Dendritic cell treated with granulocyte-macrophage colony-stimulating factor and Interleukin-4, amounts not matched to agents 40 ng/mL and 50 ng/mL, for 4 days (primary cell): Measurements from ENCODE around the gene ANKRD22.
"Not testable (repeated sequence)": the region's sequence is repeated elsewhere in the genome, so short reads cannot be mapped to it uniquely, and the experiment has no call there.

ENCODE experiments used
- H3K27ac Mint-ChIP-seq: one replicate; pipeline ENCODE4 v1.8.0; 2022; ENCODE audit warnings: mild to moderate bottlenecking, mixed read lengths
- H3K27me3 Mint-ChIP-seq: one replicate; pipeline ENCODE4 v1.8.0; 2022; ENCODE audit warnings: mild to moderate bottlenecking, mixed read lengths
- H3K36me3 Mint-ChIP-seq: one replicate; pipeline ENCODE4 v1.8.0; 2022; ENCODE audit warnings: low read depth, mixed read lengths
- H3K4me1 Mint-ChIP-seq: one replicate; pipeline ENCODE4 v1.8.0; 2022; ENCODE audit warnings: low read depth, mixed read lengths
- H3K4me3 Mint-ChIP-seq: one replicate; pipeline ENCODE4 v1.8.0; 2022; ENCODE audit warnings: mild to moderate bottlenecking, moderate library complexity, mixed read lengths
- H3K9me3 Mint-ChIP-seq: one replicate; pipeline ENCODE4 v1.8.0; 2022; ENCODE audit warnings: mixed read lengths
- intact Hi-C: fragments of 100-400 bp; cut with micrococcal nuclease; formaldehyde crosslinking; loops from one replicate; pipeline ENCODE4 v1.15.0; 2022

ANKRD22 gene

GRCh38 chr10:88882646-88883447, 31.2 kb upstream of the ANKRD22 start:
- intact Hi-C loops, result loop anchor here (5.0 kb wide), 1 partner anchor 41 kb away; no protein-coding TSS in a partner anchor
- H3K4me1 Mint-ChIP-seq, result peaks cover 30% of the 10 kb centered on the region
- H3K9me3 Mint-ChIP-seq, H3K27ac Mint-ChIP-seq, H3K27me3 Mint-ChIP-seq, H3K4me3 Mint-ChIP-seq: not testable (repeated sequence)
- H3K36me3 Mint-ChIP-seq, result peaks cover 20% of the 10 kb centered on the region

DNA sequence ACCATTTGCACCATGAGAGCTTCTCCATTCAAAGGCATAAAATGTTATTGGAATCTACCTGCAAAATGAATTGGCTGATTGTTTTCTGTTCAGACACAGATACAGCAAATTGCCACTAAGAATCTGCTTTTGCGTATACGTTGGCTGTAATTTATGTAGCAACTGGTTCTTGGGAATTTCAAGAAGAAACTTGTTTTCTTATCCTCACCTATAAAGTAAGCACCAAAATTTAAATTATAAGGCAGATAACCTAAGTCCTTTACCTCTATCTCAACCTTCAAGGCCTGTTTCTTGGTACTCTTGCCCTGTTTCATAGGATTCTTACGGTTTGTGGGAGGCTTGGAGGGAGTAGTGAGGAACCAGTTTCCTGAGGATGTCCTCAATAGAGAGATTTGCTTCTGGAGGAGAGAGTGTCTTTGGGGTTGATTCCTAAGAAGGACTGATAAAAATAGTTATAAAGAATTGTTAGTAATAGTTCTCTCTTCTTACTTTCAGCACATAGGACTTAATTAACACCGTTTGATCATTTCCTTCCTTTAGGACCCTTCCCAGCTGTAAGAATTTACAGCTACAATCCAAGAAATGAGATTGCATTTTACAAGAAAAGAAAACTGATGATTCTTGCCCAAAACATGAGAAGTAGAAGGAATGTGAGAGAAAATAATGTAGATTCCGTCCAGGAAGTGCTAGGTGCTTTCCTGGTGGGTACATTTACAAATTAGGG, 30.4 kb upstream of the ANKRD22 start:
- no peak overlapping the region for H3K4me3 Mint-ChIP-seq
- intact Hi-C loops, result loop anchor here (5.0 kb wide), 1 partner anchor 40 kb away; no protein-coding TSS in a partner anchor
- H3K4me1 Mint-ChIP-seq, result peaks cover 29% of the 10 kb centered on the region
- H3K27me3 Mint-ChIP-seq, result no peaks in the 10 kb centered on the region
- H3K9me3 Mint-ChIP-seq, result no peaks in the 10 kb centered on the region
- H3K27ac Mint-ChIP-seq, result no peak overlapping the region
- H3K36me3 Mint-ChIP-seq, result peaks cover 20% of the 10 kb centered on the region

GRCh38 chr10:88881320-88881719, 29.7 kb upstream of the ANKRD22 start:
- peak overlapping the region; percentile 93 for H3K27ac Mint-ChIP-seq
- H3K4me1 Mint-ChIP-seq, result peaks cover 29% of the 10 kb centered on the region
- H3K27me3 Mint-ChIP-seq, result no peaks in the 10 kb centered on the region
- intact Hi-C loops, result loop anchor here (5.0 kb wide), 1 partner anchor 39 kb away; no protein-coding TSS in a partner anchor
- H3K9me3 Mint-ChIP-seq, result no peaks in the 10 kb centered on the region
- peak overlapping the region; percentile 97 for H3K4me3 Mint-ChIP-seq
- peaks cover 20% of the 10 kb centered on the region for H3K36me3 Mint-ChIP-seq

DNA sequence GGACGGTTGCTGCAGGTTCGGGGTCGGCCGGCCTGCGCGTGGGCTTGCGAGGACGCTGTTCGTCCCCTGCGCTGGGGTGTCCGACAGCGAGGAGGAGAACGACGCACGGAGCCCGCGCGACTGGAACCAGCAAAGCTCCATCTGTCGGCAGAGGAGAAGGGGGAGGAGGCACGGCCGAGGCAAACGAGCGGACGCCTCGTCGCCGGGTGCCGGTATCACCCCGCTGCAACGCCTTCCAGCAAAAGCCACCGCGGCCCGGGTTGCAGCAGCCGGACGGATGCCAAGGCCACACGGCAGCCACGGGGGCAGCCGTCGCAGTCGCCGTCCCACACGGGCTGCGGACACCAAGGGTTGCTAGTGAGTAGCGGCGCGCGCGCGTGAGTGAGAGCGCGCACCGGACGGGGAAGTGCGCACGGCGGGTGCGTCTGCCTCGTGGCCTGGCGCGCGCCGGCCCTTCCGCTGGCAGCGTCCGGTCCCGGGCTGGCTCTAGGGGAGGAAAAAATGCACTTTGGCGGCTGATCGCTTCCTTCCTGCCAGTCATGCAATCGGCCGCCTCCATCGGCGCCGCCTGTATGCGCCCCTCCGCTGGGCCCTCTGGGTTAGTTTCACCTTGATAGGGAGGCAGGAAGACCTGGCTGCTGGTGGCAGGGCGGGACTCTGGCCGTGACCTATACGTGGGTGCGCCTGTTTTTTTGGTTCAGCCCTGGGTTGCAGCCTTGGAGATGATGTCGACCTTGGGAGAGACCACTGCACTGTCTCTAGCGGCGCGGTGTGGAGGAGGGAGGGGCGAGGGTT, 28.8 kb upstream of the ANKRD22 start:
- H3K4me1 Mint-ChIP-seq, result peaks cover 29% of the 10 kb centered on the region
- H3K27ac Mint-ChIP-seq, result peak overlapping the region; percentile 93
- intact Hi-C loops, result loop anchor here (1.0 to 5.0 kb wide), 3 partner anchors 21 to 52 kb away; no protein-coding TSS in a partner anchor
- H3K27me3 Mint-ChIP-seq, result no peaks in the 10 kb centered on the region
- H3K36me3 Mint-ChIP-seq, result peaks cover 20% of the 10 kb centered on the region
- H3K9me3 Mint-ChIP-seq, result no peaks in the 10 kb centered on the region
- peak overlapping the region; percentile 97 for H3K4me3 Mint-ChIP-seq

DNA sequence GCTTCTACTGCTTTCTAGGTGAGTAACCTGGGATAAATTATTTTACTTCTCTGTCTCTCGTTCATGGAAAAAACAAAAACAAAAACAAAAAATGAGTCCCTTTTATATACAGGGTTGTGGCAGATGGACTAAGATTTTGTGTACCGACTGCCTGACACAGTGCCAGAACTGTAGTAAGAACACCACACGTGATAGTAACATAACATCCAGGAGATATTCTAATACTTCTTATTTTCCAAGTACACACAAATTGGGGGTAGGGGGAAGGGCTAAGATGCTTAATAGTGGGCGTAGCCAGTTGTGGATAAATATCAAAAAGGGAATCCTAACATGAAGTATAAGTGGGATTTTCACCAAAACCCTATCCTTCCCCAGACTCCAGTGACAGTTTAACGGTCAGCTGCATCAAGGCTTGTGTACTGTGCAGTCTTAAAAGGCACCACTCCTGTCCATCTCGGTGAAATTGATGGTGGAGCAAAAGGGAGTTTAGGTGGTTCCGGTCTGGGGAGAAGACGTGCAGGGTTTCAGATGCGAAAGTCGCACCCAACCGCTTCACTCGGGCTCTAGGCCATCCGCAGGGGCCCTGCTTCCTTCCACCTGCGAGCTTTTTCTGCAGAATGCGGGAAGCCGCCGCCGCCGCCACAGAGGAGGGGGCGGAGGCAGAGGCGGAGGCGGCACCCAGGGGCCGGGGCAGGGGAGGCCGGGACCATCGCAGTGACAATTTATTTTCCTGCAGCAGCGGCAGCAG, 28.1 kb upstream of the ANKRD22 start, which contains the start of gene STAMBPL1:
STAMBPL1 (plus strand) TSS at position 712 of the 748 bp plus-strand sequence. CDS start 21,464 bp downstream, outside the sequence.
- peak within 1 kb of the TSS; percentile 93 for H3K27ac Mint-ChIP-seq
- intact Hi-C loops, result loop anchor here (1.0 to 5.0 kb wide), 3 partner anchors 22 to 53 kb away; no protein-coding TSS in a partner anchor
- peak within 1 kb of the TSS; percentile 97 for H3K4me3 Mint-ChIP-seq
- peaks cover 29% of the 10 kb centered on the region for H3K4me1 Mint-ChIP-seq
- H3K27me3 Mint-ChIP-seq, result no peaks in the 10 kb centered on the region
- peaks cover 20% of the 10 kb centered on the region for H3K36me3 Mint-ChIP-seq
- no peaks in the 10 kb centered on the region for H3K9me3 Mint-ChIP-seq

DNA sequence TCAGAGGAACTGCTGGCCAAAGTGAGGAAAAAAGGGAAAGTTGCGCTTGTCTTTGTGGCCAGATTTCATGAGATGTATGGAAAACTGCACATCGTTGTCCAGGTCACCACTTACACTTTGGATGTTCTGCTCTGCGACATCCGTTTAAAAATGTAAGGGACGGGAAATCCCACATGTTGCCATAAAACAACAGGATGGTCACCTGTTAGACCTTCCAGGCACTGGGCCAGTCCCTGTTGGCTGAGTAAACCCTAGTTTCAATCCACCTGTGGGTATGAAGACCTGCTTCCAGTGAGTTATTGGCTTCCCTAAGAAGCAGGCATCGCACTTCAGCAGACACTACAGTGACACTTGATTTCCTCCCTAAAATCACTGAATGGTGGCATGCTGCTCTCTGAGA, 25.7 kb upstream of the ANKRD22 start:
- Mint-ChIP-seq H3K4me1 (peaks cover 19% of the 10 kb centered on the region), H3K4me3 (no peak overlapping the region), H3K9me3 (no peaks in the 10 kb centered on the region), H3K27ac (no peak overlapping the region), H3K36me3 (peaks cover 14% of the 10 kb centered on the region), H3K27me3 (no peaks in the 10 kb centered on the region)
- intact Hi-C loops, result no loop called here

- Mint-ChIP-seq H3K4me1 (peaks cover 15% of the 10 kb centered on the region), H3K27me3 (no peaks in the 10 kb centered on the region), H3K27ac (no peak overlapping the region), H3K4me3 (no peak overlapping the region), H3K36me3 (peaks cover 5% of the 10 kb centered on the region), H3K9me3 (no peaks in the 10 kb centered on the region)
- intact Hi-C loops, result no loop called here
Measured at GRCh38 chr10:88875081-88875480, 23.4 kb upstream of the ANKRD22 start.

DNA sequence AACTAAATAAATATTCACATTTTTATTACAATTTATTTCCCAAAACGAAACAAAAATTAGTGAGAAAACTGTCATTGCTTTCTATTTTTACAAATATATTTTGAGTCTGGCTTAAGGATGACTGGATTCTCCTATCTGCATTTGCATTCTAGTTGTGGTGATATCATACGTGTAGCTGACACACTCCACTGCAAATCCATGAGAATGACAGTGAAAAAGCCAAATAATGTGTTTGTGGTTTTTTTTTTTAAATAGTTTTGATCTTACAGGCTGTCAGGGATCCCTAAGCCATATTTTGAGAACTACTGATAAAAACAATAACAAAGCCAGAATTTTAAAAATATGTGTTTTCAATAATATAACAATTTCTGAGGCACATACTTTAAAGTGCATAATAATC, 22.6 kb upstream of the ANKRD22 start:
- Mint-ChIP-seq H3K27ac (no peak overlapping the region), H3K9me3 (no peaks in the 10 kb centered on the region), H3K4me1 (peaks cover 8% of the 10 kb centered on the region), H3K36me3 (no peaks in the 10 kb centered on the region), H3K27me3 (no peaks in the 10 kb centered on the region), H3K4me3 (no peak overlapping the region)
- intact Hi-C loops, result no loop called here

DNA sequence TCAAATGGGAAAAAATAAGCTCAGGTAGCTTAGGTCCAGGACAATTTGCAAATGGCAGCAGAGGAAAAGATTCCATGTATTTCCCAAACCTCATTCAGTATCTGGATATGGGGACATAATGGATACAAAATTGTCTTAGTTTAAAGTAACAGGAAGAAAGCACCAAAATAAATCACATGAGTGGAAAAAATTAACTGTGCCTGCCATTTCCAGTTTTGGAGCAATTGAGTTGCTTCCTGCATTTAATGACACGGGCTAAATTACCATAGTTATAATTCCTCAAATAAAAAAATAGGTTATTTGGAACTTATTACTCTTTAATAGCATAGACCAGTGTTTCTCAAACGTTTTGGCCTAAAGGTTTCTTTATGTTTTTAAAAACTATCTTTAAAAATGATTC, 22.1 kb upstream of the ANKRD22 start:
- no peak overlapping the region for H3K27ac Mint-ChIP-seq
- H3K4me3 Mint-ChIP-seq, result no peak overlapping the region
- H3K9me3 Mint-ChIP-seq, result no peaks in the 10 kb centered on the region
- peaks cover 7% of the 10 kb centered on the region for H3K4me1 Mint-ChIP-seq
- H3K27me3 Mint-ChIP-seq, result no peaks in the 10 kb centered on the region
- H3K36me3 Mint-ChIP-seq, result no peaks in the 10 kb centered on the region
- intact Hi-C loops, result no loop called here

DNA sequence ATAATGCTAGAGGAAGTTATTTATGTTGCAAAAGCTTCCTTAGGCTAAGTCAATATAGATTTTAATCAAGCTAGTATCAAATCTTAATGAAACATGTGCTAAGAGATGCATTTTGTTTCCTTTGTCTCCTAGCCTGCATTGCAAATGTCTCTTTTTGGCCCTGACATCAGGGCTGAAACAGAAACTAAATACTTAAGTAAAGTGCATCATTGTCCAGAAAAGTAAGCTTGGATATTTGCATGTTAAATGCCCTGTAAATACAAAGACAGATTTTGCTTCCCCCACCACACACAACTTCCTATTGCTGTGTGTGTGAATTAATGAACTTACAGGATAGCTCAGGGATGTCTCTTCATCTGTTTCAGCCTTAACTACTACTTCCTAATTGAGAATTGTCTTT, 18.4 kb upstream of the ANKRD22 start:
- Mint-ChIP-seq H3K4me3 (no peak overlapping the region), H3K27ac (no peak overlapping the region)
- intact Hi-C loops, result no loop called here

DNA sequence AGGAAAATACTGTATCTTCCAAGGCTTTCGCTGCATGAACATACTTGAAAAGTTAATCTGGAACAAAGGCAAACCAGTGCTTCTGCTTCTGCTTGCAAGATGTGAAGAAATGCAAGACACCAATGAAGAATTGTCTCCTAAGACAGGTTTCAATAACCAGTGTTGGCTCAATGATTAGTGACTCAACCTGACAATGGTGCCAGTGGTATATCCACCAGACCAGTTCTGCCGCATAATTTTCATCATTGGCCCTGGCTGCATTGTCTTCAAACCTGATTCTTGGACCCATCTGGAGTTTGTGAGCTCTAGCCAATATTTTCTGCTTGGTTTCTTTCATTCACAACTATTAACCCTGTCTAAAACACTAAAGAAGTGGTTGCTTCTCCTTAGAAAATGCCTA, 14.8 kb upstream of the ANKRD22 start:
- intact Hi-C loops, result no loop called here
- Mint-ChIP-seq H3K4me3 (no peak overlapping the region), H3K27ac (no peak overlapping the region), H3K9me3 (no peaks in the 10 kb centered on the region), H3K4me1 (peaks cover 19% of the 10 kb centered on the region), H3K36me3 (no peaks in the 10 kb centered on the region), H3K27me3 (no peaks in the 10 kb centered on the region)

More for the DNA sequence above, 18.4 kb upstream of the ANKRD22 start:
- Mint-ChIP-seq H3K4me1 (peaks cover 4% of the 10 kb centered on the region), H3K9me3 (no peaks in the 10 kb centered on the region), H3K36me3 (no peaks in the 10 kb centered on the region), H3K27me3 (no peaks in the 10 kb centered on the region)

- H3K4me1 Mint-ChIP-seq, result peaks cover 27% of the 10 kb centered on the region
- H3K27me3 Mint-ChIP-seq, result no peaks in the 10 kb centered on the region
- H3K27ac Mint-ChIP-seq, result no peak overlapping the region
- no peaks in the 10 kb centered on the region for H3K36me3 Mint-ChIP-seq
- no peak overlapping the region for H3K4me3 Mint-ChIP-seq
- intact Hi-C loops, result loop anchor here (1.0 kb wide), 1 partner anchor 30 kb away; no protein-coding TSS in a partner anchor
- H3K9me3 Mint-ChIP-seq, result no peaks in the 10 kb centered on the region
Measured at GRCh38 chr10:88865281-88865876, 13.7 kb upstream of the ANKRD22 start.

- intact Hi-C loops, result no loop called here
- no peaks in the 10 kb centered on the region for H3K27me3 Mint-ChIP-seq
- H3K27ac Mint-ChIP-seq, result peak overlapping the region; percentile 88
- peaks cover 45% of the 10 kb centered on the region for H3K4me1 Mint-ChIP-seq
- no peaks in the 10 kb centered on the region for H3K36me3 Mint-ChIP-seq
- peak overlapping the region; percentile 26 for H3K4me3 Mint-ChIP-seq
- H3K9me3 Mint-ChIP-seq, result no peaks in the 10 kb centered on the region
Measured at GRCh38 chr10:88861036-88861435, 9.4 kb upstream of the ANKRD22 start.
